ENCODE results near the gene TEKTIP1.
A peak's percentile ranks its signal among the peaks of the same experiment; 100 is the strongest.

The TEKTIP1 gene

DNA sequence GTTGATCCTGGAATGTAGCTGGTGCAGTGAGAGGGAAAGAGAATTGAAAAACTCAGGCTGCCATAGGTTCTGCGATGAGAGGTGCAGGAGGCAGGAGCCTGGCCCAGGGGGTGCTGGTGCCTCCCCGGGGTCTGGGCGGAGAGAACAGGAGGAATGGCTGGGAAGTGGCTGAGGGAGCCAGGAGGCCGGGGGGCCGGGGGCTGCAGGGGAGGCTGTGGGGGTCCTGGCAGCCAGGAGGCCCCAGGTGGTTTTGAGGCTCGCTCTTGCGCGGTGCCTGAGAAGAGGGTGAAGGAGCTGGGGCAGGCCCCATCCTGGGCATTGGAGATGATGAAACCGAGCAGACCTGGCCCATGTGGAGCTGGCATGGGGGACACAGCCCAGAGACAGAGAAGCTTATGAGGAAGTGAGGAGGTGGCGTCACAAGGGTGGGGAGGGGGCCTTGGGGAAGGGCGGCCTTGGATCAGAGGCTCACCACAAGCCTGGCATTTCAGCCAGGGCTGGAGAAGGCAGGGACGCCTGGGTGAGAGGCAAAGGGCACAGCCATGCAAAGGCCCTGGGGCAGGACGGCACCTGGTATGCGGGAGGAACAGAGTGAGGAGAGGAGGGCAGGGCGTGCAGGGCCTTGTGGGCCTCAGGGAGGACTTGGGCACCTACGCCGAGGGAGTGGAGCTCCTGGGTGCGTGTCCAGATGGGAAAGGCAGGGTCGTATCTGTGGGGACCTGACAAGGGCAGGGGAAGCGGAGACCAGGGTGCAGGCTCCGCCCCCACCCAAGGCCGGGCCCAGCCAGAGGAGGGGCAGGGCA lies 1.3 kb upstream of the TEKTIP1 start:
- DNase-seq (ENCODE audit: low spot score) = no peak

- no peak for DNase-seq (ENCODE audit: low spot score)
These were observed 580 bp upstream of the TEKTIP1 start for GRCh38 chr19:3538258-3538929.

- no peak for DNase-seq (ENCODE audit: low spot score)
These were observed 763 bp downstream of the TEKTIP1 start for GRCh38 chr19:3539756-3540118.

DNA sequence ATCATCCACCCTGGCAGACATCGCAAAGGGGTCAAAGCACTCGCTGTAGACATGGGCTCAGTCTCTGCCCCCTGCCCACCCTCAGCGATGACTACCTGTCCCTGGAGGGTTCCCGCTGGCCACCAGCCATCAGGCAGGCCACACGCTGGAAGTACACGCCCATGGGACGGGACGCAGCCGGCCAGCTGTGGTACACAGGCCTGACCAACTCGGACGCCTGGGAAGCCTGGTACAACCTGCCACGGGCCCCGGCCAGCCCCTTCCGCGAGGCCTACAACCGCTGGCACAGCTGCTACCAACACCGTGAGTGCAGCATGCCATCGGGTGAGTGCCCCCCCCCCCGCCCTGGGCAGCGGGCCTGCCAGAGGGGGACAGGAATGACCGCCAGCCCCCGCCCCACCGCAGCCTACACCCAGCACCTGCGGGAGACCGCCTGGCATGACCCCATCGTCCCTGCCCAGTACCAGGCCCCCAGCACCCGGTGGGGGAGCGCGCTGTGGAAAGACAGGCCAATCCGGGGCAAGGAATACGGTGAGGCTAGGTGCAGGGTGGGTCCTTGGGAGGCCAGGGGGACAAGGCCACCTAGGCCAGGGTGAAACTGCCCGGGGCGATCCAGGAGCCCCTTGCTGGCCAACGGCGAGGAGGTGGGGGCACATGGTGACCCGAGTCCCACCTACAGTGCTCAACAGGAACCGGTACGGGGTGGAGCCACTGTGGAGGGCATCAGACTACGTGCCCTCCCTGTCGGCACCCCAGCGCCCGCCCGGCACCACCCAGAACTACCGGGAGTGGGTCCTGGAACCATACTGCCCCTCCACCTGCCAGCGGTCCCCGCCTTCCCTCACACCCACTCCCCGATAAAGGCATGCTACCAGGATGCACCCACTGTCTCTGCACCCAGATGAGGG lies 4.4 kb downstream of the TEKTIP1 start:
- DNase-seq (ENCODE audit: low spot score) = no peak

- DNase-seq (ENCODE audit: low spot score) = no peak
These were observed 5.0 kb downstream of the TEKTIP1 start for GRCh38 chr19:3544058-3544376.

DNA sequence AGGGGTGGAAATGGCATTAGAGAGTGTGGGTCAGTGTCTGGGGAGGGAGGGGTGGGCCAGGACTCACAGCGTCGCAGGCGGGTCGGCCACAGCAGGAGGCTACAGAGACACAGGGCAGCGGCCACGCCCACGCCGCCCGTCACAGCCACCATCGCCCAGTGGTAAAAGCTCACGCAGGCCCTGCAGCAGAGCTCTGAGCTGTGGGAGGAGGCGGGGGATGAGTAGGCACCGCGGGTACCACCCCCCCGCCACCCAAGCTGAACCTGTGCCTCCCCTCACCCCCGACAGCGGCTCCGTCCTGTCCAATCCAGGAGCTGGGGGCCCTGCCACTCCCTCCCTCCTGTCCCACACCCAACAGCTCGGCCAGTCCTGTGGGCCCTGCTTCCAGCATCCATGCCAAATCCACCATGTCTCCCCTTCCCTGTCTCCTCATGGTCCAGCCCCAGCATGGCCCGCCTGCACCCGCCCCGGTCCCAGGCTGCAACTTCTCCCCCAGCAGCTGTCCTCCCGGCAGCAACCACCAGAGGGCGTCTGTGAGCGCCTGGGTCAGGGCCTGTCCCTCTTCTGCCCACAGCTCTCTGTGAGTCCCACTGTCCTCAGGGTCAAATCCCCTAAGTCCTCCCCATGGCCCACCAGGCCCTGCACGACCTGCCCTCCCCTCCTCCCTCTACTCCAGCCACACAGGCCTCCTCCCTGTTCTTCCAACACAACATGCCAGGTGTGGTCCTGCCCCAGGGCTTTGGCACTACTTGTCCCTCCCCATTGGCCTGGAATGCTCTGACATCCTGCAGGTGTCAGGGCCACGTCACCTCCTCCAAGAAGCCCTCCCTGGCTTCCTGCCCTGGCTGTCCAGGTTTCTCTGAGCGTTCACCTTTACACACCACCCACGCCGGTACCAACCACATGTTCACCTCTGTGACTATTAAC lies 6.0 kb downstream of the TEKTIP1 start:
- peak; percentile 61 for DNase-seq (ENCODE audit: low spot score)

GRCh38 chr19:3545669-3546034 lies 6.7 kb downstream of the TEKTIP1 start:
- DNase-seq (ENCODE audit: low spot score) = no peak

- DNase-seq (ENCODE audit: low spot score) = no peak
These were observed 7.1 kb downstream of the TEKTIP1 start for GRCh38 chr19:3546119-3546518.

- no peak for DNase-seq (ENCODE audit: low spot score)
These were observed 8.3 kb downstream of the TEKTIP1 start for GRCh38 chr19:3547301-3547731.

DNA sequence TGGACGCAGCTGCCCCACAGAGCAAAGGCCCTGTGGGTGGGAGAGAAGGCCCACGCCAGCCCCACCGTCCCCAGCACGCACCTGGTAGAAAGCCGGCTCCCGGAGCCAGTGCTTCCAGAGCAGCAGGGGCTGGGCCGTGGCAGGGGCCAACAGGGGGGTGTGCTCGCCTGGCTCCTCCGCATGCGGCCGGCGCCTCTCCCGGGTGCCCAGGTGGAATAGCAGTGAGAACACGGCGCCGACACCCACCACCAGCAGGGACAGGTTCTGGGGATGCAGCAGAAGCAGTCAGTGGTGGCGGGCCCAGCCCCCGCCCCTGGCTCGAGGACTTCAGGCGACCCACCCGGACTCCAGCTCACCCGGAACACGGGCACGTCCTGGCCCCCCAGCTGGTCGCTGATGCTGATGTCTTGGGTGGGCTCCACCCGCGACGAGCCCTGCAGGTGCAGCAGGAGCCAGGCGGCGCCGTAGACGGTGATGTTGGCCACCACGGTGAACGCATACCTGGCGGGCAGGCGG lies 8.9 kb downstream of the TEKTIP1 start:
- DNase-seq (ENCODE audit: low spot score) = no peak

DNA sequence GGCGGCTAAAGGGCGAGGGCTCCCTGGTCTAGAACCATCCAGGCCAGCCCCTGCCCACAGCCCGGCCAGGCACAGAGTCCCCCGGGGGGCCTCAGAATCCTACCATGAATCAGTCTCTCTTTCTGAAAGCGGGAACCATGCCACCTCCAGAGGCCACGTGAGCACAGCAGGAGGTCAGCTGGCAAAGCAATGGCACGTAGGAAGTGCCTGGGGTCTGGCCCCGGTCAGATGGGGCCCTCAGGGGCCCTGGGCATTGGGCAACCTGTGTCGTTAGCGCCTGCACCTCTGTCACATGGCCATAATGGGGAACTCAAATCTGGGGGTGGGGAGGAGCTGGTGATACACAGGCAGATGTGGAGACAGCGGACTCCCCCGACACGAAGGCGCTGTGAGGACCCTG lies 9.6 kb downstream of the TEKTIP1 start:
- no peak for DNase-seq (ENCODE audit: low spot score)

GRCh38 chr19:3549816-3550215 lies 10.8 kb downstream of the TEKTIP1 start:
- no peak for DNase-seq (ENCODE audit: low spot score)

- no peak for DNase-seq (ENCODE audit: low spot score)
These were observed 12.2 kb downstream of the TEKTIP1 start for GRCh38 chr19:3550947-3551791.

GRCh38 chr19:3551792-3552095 lies 12.8 kb downstream of the TEKTIP1 start:
- no peak for DNase-seq (ENCODE audit: low spot score)

DNA sequence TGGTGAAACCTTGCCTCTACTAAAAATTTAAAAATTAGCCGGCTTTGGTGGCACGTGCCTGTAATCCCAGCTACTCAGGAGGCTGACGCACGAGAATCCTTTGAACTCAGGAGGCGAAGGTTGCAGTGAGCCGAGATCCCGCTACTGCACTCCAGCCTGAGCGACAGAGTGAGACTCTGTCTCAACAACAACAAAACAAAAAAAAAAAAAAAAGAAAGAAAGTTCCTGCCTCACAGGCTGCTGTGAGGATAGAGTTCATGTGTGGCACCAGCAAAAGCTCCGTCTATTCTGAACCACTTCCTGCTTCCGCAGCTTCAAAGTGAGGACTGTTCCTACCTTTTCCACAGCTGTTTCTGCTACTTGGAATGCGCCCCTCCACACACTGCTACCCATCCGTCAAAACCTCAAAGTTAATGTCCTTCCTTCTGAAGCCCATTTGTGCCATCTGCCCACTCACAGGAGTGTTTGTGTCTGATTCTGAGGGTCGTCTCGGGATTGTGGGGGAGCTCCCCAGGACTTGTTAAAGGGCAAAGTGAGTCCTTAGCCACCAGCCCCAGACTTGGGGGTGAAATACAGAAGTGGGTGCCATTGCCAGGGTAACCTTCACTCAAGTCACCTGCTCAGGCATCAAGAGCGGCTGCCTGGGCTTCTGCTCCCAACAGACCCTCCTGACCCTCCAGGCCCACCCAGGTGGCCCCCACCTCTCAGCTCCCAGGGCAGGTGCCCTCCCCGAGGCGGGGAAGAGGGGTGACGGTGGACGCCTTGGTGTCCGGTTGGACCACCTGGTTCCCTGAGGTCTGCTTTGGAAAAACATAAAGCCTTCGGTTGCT lies 15.5 kb downstream of the TEKTIP1 start:
- DNase-seq (ENCODE audit: low spot score) = no peak

DNA sequence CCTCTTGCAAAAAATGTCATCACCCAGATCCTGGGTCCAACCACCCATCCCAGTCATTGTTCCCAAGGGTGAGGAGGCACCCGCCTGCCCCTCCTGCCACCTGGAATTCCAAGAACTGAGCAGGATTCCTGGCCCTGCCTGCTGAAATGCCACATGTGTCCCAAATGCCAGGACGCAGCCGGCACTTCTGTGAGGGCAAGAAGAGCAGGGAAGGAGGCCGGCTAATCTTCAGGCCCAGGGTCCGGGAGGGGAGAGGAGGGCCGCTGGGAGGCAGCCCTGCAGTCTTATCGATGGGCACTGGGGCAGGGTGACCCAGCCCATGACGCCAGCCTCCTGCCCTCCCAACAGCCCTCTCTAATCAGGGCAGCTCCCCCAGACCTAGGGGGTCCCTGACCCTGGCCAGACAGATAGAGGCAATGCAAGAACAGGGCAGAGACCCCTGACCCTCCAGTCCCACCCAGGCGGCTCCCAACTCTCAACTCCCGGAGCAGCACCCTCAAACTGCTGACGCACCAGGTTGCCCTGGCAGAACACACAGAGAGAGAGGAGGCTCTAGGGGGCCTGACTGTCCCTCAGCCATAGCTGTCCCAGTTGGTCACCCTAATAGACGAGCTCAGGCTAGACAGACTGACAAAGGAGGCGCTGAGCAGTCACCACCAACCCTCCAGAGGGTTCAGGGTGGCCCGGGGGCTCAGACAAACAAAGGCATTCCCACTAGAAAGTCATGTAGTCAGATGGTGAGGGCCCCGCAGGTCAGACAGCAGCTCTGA lies 16.9 kb downstream of the TEKTIP1 start:
- DNase-seq (ENCODE audit: low spot score) = no peak

DNA sequence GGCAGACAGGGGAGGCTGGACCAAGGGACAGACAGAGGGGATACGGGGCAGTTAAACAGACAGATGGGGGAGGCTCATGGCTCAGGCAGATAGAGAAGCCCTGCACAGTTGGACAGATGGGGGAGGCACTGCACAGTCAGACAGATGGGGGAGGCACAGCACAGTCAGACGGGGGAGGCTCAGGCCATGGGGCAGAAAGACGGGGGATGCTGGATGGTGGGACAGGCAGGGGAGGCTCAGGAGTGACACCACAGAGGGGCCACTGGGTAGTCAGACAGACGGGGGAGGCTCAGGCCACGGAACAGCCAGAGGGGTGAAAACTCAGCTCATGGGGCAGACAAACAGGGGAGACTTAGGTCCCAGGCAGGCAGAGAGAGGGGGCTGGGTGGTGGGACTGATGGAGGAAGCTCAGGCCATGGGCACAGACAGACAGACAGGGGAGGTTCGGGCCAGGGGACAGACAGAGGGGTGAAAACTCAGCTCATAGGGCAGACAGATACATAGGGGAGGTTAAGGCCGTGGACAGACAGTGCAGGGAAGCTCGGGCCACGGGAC lies 17.5 kb downstream of the TEKTIP1 start:
- no peak for DNase-seq (ENCODE audit: low spot score)

DNA sequence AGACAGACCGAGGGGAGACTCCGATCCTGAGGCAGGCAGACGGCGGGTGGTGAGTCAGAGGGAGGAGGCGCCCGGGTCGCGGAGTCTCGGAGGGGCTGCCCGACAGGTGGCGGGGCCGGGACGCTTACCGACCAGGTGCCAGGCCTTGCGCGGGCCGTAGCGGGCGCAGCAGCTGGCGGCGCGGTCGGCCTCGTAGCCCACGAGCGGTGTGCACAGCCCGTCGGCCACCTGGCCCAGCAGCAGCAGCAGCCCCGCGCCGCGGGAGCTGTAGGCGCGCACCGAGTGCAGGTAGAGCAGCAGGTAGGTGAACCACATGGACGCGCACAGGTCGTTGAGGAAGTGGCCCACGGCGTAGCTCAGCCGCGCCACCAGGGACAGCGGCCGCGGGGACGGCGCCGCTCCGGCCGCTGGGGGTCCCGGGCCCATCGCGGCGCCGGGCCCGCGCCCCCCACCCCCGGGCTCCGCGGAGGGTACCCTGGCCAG lies 18.0 kb downstream of the TEKTIP1 start:
- no peak for DNase-seq (ENCODE audit: low spot score)
